Ecto neural progenitor cell (in vitro differentiated cells): Measurements from ENCODE around the gene FANCC.

ENCODE experiments used
- DNase-seq: peaks from one replicate; pipeline ENCODE4 v3.0.0-alpha.2; 2018; ENCODE audit warnings: low spot score

FANCC gene

GRCh38 chr9:95100071-95100627, 217.4 kb downstream of the FANCC start:
- DNase-seq, result no peak

DNA sequence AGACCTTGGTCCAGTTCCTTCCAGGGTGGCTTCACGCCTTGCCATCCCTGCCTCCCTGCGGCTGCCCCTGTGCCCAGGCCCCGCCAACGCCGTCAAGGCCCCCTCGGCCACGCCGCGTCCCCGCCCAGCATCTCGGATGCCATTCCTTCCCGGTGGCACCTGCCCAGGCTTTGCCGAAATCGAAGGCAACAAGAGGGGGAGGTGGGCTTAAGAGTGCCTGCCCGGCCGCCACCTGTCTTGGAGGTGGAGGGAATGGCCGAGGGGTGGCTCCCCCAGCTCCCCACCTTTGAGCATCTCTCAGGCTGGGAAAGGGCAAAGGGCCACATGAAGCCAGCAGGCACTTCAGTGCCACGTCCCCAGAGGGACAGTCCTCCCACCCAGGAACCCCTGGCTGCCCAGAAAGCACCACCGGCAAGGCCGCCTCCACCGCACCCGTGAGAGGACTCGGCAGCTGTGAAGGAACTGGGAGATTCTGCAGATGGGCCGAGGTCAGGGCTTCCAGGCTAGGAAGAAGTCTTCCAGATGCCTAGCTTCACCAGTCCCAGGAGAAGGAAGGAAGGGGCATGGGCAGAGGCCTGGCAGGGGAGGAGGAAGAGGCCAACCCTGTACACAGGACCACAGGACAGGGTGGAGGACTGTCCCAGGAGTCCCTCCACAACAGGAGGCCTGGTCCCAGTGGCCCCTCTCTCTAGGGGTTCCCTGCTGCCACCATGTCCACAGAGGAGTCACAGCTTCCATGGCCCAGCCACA, 218.0 kb downstream of the FANCC start:
- no peak for DNase-seq

DNA sequence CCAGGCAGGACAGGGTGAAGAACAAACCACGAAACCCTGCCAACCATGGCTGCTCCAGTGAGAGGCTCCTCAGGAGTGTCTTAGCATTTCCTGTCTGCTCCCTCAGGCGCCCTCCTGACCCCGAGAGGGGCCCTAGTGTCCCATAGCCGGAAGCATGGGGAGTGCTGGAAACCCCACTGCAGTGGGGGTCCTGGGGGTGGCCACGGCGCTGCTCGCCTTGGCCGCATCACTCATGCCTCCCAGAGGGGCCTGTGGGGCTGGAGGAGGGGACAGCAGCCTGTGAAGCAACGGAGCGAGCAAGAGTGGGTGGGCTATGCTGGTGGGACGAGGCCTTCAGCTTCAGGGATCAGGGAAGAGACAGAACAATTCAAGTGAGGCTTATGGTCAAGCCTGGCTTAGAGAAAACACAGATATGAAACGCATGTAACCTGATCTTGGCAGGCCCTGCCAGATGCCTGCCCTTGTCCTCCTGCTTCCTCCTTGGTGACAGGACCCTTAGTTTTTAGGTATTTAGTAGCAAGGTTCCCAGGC, 219.1 kb downstream of the FANCC start:
- DNase-seq, result no peak

GRCh38 chr9:95097279-95097678, 220.2 kb downstream of the FANCC start:
- DNase-seq, result no peak

GRCh38 chr9:95096807-95097206, 220.7 kb downstream of the FANCC start:
- no peak for DNase-seq

GRCh38 chr9:95096381-95096780, 221.1 kb downstream of the FANCC start:
- DNase-seq, result no peak

- DNase-seq, result no peak
These were observed 221.7 kb downstream of the FANCC start for GRCh38 chr9:95095641-95096355.

DNA sequence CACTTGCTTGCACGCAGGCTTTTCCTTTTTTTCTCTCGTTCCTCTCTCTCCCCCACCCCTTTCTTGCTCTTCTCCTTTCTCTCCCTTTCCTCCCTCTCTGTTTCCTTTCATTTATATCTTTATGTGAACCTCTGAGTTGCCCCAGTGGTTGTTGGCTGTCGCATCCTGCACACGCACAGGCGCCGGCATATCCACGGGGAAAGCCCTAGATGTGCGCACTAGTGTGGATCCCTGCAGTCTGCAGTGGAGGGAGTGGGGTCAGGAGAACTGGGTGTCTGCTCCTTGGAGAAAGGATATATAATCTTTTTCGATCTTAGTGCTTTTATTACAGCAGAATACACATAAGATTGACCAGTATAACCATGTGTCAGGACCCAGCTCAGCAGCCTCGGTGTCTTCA, 223.5 kb downstream of the FANCC start:
- DNase-seq, result no peak

- no peak for DNase-seq
These were observed 223.9 kb downstream of the FANCC start for GRCh38 chr9:95093586-95093985.

GRCh38 chr9:95092262-95093072, 225.0 kb downstream of the FANCC start:
- DNase-seq, result peak; percentile 76

DNA sequence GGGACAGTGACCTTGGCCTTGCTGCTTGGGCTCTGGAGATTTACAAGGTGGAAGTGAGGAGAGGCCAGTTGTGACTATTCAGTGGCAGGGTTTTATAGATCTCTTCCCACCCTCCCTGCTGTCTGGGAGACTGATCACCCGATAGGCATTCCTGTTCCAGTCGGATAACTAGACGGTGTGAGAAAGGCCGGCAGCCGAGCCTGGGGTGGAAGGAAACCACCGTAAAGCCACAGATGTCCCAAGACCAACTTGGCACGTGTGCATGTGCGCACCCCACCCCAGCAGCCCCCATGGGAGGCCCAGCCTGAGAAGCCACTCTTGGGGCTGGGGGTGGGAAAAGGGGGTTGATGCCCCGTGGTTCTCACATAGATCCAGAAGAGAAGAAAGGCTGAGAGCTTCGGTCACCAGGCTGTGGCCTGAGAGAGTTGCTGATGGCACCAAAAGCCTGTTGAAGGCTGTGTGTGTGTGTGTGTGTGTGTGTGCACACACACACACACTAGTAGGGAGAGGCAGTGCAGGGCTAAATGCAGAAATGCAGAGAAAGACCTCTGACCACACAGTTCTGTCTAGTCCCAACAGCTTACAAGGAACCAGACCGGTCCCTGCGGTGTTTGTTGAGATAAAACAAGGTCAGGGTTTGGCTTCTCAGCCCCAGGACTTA, 225.8 kb downstream of the FANCC start:
- DNase-seq, result no peak

- DNase-seq, result no peak
These were observed 226.5 kb downstream of the FANCC start for GRCh38 chr9:95090871-95091577.

DNA sequence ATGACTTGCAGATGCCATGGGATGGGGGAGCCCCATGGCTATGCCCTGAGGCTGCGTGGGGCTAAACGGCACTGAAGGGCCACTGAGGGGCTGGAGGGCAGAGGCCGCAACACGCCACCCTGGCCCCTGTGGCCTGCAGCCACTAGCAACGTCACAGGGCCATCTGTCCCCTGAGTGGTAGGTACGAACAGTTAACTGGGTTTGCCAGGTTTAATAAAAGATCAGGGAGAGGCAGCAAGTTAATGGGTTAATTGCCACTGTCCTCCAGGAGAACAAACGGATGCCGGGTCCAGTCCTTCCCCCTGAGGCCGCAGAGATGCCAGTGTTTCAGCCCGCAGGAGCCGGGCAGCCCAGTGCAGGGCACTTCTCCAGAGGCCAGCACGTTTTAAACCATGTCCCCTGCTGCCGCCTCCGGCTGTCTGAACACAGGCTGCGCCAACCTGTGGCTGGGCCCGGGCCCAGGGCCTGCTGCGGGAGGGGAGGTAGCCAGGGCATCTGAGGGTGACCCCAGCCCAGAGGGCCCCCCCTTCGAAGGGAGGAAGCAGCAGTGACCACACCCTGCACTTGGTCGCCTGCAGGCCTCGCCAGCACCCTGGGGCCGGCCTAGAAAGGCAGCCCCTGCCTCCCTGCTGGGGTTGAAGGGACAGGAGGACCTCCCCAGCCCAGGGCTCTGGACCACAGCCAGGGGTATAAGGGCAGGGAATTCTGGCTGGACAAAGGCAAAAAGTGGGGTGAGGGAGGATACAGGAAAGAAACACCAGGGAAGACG, 227.3 kb downstream of the FANCC start:
- DNase-seq, result no peak

- DNase-seq, result no peak
These were observed 228.1 kb downstream of the FANCC start for GRCh38 chr9:95089257-95090022.

DNA sequence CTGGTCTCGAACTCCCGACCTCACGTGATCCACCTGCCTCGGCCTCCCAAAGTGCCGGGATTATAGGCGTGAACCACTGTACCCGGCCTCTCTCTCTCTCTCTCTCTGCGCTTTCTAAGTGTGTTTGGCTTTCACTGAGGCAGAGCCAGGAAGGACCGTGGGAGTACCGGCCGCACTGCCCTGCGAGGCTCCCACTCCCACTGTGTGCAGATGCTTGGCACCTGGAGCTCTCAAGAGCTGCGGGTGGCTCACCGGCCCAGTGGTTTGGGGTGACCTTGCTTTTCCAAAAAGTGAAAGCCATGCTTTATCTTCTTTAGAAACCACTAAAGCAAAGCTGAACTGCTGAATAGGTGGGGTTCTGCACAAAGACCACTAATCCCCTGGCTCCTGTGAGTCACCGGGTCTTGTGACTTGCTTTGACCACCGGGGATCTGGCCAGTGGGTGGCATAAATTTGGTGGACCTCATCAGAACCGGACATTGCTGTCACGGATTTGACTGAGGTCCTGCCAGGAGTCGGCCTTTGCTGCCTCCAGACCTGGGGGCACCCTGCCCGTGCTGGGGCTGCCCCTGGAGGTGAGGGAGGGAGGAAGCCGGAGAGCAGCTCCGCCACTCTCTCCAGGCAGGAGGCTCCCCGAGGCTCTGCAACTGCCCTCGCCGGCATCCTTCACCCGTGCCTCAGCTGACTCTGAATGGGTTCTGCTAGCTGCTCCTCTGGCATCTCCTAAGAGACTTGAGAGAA, 228.9 kb downstream of the FANCC start:
- no peak for DNase-seq

DNA sequence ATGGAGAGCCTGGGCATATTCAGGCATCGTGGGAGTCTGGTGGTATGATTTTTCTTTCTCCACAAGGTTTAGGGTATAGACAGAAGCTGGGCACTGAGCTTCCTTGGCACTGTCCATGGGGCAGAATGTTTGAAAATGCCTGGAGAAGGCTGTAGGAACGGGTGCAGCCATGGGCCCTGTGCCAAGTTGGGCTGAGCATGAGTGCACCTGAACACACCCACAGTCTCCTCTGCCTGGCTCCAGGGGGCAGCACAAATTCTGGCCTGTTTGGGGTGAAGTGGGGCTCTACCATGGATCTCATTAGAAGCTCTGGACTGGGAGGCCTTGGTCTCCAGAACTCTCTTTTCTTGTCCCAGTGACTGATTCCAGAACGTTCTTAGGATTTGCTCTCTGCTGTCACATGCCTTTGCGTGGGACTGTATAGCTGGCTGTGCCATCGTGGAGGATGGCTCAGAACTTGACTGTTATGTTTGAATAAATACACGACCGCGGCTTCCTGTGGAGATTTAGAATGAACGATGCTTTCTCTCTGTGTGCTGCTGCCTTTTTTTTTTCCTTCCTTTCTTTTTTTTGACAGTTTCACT, 229.8 kb downstream of the FANCC start:
- DNase-seq, result no peak

DNA sequence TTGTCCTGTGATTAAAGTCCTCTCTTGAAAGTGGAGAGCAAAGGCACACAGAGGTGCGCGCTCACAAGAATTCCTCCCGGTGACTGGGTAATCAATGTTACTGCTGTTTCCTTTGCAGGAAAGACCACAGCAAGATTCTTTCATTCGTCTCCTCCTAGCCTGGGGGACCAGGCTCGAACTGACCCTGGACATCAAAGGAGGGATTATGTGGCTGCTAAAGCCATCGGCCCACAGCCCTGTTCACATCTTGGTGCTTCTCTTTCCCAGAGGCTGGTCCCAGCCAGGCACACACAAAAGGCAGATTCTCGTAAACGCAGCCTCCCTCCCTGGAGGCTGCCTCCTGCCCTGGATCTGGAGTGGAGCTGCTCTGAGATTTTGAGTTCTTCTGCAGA, 230.9 kb downstream of the FANCC start:
- peak; percentile 78 for DNase-seq

GRCh38 chr9:95085861-95086563, 231.5 kb downstream of the FANCC start:
- no peak for DNase-seq
